GM12878 (cell line): ENCODE results near the gene KATNB1. TPM values are rescaled to one million over a fixed set of nuclear protein-coding genes. Genes with fewer than 3 reads are reported as not detected.
"Not testable (repeated sequence)": the region's sequence is repeated elsewhere in the genome, so short reads cannot be mapped to it uniquely, and the experiment has no call there.

Source experiments
- ATAC-seq: fragments of 200-7000 bp; cut with Tn5 transposase; 3 replicates; pipeline ENCODE4 v1.9.1; 2020; ENCODE audit warnings: mild to moderate bottlenecking, moderate library complexity
- BruUV-seq: library from RNA; stranded (reverse); fragments of 400-500 nt; replicated peaks from 2 replicates; lab custom pipeline; 2021; lab: Mats Ljungman, UMichigan
- CTCF ChIA-PET: fragments of 300-600 bp; sonication (Branson Sonifier 250); formaldehyde crosslinking; extraction: SDS; loops from one replicate; lab custom pipeline; 2021; ENCODE audit warnings: inconsistent platforms; lab: Yijun Ruan, JAX
- POLR2A ChIA-PET: fragments of 350-600 bp; formaldehyde crosslinking; extraction: SDS; loops from one replicate; lab custom pipeline; 2021; ENCODE audit warnings: inconsistent platforms; lab: Charles Lee
- RAD21 ChIA-PET: fragments of 300-600 bp; sonication (Branson Sonifier 250); formaldehyde crosslinking; loops from one replicate; lab custom pipeline; 2023; ENCODE audit warnings: antibody characterized with exemption; ENCODE audit not compliant: unreplicated experiment; lab: Charles Lee
- SMC1A ChIA-PET: fragments of 300-600 bp; sonication (Branson Sonifier 250); formaldehyde crosslinking; loops from one replicate; lab custom pipeline; 2023; ENCODE audit not compliant: unreplicated experiment, uncharacterized antibody; lab: Charles Lee
- DNase-seq: peaks from one replicate; pipeline ENCODE4 v3.0.0-alpha.2; 2011; ENCODE audit warnings: low read depth, low spot score
- FAIRE-seq: peaks from 3 replicates; lab custom pipeline; 2011; peaks lifted over from hg19 to GRCh38; lab: Jason Lieb, UNC
- H2AFZ ChIP-seq: 2 replicates; pipeline ENCODE4 v1.6.0; 2011; ENCODE audit warnings: low read depth, low read length, control low read depth; ENCODE audit not compliant: control insufficient read depth
- H3K27ac ChIP-seq: 2 replicates; pipeline ENCODE4 v1.5.1; 2011; ENCODE audit warnings: control low read depth; ENCODE audit not compliant: control insufficient read depth, insufficient read depth
- H3K27me3 ChIP-seq, 2 experiments: replicated peaks in 1 of 2; 2 replicates each; pipeline versions ENCODE4 v1.6.0 to v1.6.1; 2011; ENCODE audit warnings: low read length in 1 of 2; ENCODE audit not compliant: control insufficient read depth in 2 of 2, insufficient read depth in 2 of 2
- H3K36me3 ChIP-seq, 2 experiments: 2 replicates each; pipeline ENCODE4 v1.5.1; 2011; ENCODE audit warnings: low read length in 1 of 2; ENCODE audit not compliant: control insufficient read depth in 2 of 2, insufficient read depth in 2 of 2
- H3K4me1 ChIP-seq: 2 replicates; pipeline ENCODE4 v1.6.1; 2011; ENCODE audit warnings: mild to moderate bottlenecking, low read length, moderate library complexity, mixed read lengths; ENCODE audit not compliant: control insufficient read depth, insufficient read depth
- H3K4me2 ChIP-seq: 2 replicates; pipeline ENCODE4 v1.6.0; 2011; ENCODE audit warnings: control low read depth; ENCODE audit not compliant: control insufficient read depth, insufficient read depth
- H3K4me3 ChIP-seq: fragments of 200-600 bp; sonication (generic); 2 replicates; pipeline ENCODE4 v1.5.1; 2016
- H3K79me2 ChIP-seq: 2 replicates; pipeline ENCODE4 v1.6.0; 2011; ENCODE audit warnings: low read length; ENCODE audit not compliant: control insufficient read depth, insufficient read depth
- H3K9ac ChIP-seq: 2 replicates; pipeline ENCODE4 v1.8.0; 2011; ENCODE audit warnings: low read length, control low read depth, mixed read lengths; ENCODE audit not compliant: control insufficient read depth, insufficient read depth
- H3K9me3 ChIP-seq: replicated peaks from 3 replicates; pipeline ENCODE4 v1.5.1; 2011; ENCODE audit warnings: mild to moderate bottlenecking, low read length; ENCODE audit not compliant: control insufficient read depth, insufficient read depth
- H4K20me1 ChIP-seq: 2 replicates; pipeline ENCODE4 v1.6.0; 2011; ENCODE audit not compliant: control insufficient read depth, insufficient read depth
- KDM1A ChIP-seq: fragments of 200-600 bp; sonication (generic); IDR thresholded peaks from 2 replicates; pipeline ENCODE4 v1.6.1; 2016; ENCODE audit warnings: borderline replicate concordance
- STAT3 ChIP-seq: IDR thresholded peaks from 2 replicates; pipeline ENCODE4 v1.6.1; 2011; ENCODE audit warnings: low read depth, low read length, improper control_type of control experiment
- WGBS: methylation state at CpG from one replicate; pipeline ENCODE4 v1.1.6; 2016; ENCODE audit warnings: low lambda C conversion rate; ENCODE audit not compliant: insufficient replicate concordance, insufficient coverage; ENCODE audit errors: missing lambda C conversion rate; 5-methylcytosine and 5-hydroxymethylcytosine counted together
- in situ Hi-C: fragments of 300-500 bp; cut with MboI; formaldehyde crosslinking; loops from 9 replicates; pipeline ENCODE4 v1.14.3; 2018; ENCODE audit warnings: mixed read lengths
- intact Hi-C: fragments of 100-400 bp; cut with micrococcal nuclease; formaldehyde crosslinking; loops from one replicate; pipeline ENCODE4 v1.14.2; 2022; ENCODE audit not compliant: unreplicated experiment
- polyA plus RNA-seq, 11 experiments: library from polyadenylated mRNA; depleted of rRNA in 4 of 11; unstranded in 6 of 11; stranded (reverse) in 5 of 11; fragments of >200 nt; fragmentation: Nextera tagmentation in 4 of 11; fragmentation: Illumina TruSeq in 1 of 11; extraction: Ambion mirVana in 4 of 11; extraction: Trizol in 1 of 11; gene quantifications; 1 replicate in 1 of 11; 2 replicates in 10 of 11; pipeline versions ENCODE4 v1.2.1 to v1.2.3, GENCODE V29; 2011 to 2016; ENCODE audit warnings: inconsistent platforms in 2 of 11, missing spikeins in 2 of 11, low read depth in 1 of 11
- total RNA-seq, 4 experiments: library from RNA; depleted of rRNA in 3 of 4; stranded (reverse); fragments of >200 nt in 3 of 4; fragmentation: Illumina TruSeq in 1 of 4; extraction: Trizol in 1 of 4; gene quantifications; 2 replicates each; pipeline versions ENCODE4 v1.2.1 to v1.2.3, GENCODE V29; 2013 to 2021
- TF ChIP-seq, protein P1 (sequence below): fragments of 450-650 bp; formaldehyde crosslinking; IDR thresholded peaks from 2 replicates; pipeline ENCODE4 v1.5.0; 2022; ENCODE audit warnings: mild to moderate bottlenecking, missing genetic modification characterization

The KATNB1 gene
- total and polyA plus RNA-seq, 10 of the 15 experiments (the other 5 are each of a cell fraction or from before 2014, with no cell fraction given) = 0.71 to 46.5 (median 19.5) TPM

DNA sequence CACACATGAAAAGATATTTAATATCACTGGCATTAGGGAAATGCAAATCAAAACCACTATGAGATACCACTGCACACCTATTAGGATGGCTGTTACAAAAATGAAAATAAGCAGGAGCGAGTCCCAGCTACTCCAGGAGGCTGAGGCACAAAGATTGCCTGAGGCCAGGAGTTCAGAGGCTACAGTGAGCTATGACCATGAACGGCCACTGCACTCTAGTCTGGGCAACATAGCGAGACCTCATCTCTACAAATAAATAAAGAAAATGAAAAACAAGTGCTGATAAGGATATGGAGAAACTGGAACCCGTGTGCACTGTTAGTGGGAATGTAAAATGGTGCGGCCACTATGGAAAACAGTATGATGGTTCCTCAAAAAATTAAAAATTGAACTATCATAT, 43.1 kb downstream of the KATNB1 start:
- no peak overlapping the region for H2AFZ ChIP-seq
- TF ChIP-seq, protein P1, sequence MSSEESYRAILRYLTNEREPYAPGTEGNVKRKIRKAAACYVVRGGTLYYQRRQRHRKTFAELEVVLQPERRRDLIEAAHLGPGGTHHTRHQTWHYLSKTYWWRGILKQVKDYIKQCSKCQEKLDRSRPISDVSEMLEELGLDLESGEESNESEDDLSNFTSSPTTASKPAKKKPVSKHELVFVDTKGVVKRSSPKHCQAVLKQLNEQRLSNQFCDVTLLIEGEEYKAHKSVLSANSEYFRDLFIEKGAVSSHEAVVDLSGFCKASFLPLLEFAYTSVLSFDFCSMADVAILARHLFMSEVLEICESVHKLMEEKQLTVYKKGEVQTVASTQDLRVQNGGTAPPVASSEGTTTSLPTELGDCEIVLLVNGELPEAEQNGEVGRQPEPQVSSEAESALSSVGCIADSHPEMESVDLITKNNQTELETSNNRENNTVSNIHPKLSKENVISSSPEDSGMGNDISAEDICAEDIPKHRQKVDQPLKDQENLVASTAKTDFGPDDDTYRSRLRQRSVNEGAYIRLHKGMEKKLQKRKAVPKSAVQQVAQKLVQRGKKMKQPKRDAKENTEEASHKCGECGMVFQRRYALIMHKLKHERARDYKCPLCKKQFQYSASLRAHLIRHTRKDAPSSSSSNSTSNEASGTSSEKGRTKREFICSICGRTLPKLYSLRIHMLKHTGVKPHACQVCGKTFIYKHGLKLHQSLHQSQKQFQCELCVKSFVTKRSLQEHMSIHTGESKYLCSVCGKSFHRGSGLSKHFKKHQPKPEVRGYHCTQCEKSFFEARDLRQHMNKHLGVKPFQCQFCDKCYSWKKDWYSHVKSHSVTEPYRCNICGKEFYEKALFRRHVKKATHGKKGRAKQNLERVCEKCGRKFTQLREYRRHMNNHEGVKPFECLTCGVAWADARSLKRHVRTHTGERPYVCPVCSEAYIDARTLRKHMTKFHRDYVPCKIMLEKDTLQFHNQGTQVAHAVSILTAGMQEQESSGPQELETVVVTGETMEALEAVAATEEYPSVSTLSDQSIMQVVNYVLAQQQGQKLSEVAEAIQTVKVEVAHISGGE = no peak
- TF ChIP-seq STAT3 (no peak), KDM1A (no peak)
- no peaks in the 10 kb centered on the region for H4K20me1 ChIP-seq
- POLR2A ChIA-PET = no interaction called here
- ATAC-seq (no peak), DNase-seq (no peak), FAIRE-seq (no peak)
- H3K4me3 ChIP-seq = no peak overlapping the region
- RAD21 ChIA-PET = no interaction called here
- H3K36me3 ChIP-seq = no peaks in the 10 kb centered on the region
- no peak overlapping the region for H3K9ac ChIP-seq
- intact Hi-C loops = no loop called here
- no peak overlapping the region for H3K27ac ChIP-seq
- in situ Hi-C loops = no loop called here
- BruUV-seq = no TSS peak
- CTCF ChIA-PET = no interaction called here
- no peaks in the 10 kb centered on the region; a peak in 1 of 4 replicates for H3K27me3 ChIP-seq
- no peaks in the 10 kb centered on the region for H3K9me3 ChIP-seq
- WGBS = 35% methylated on average over 5 of the region's 5 CpGs
- SMC1A ChIA-PET = no interaction called here
- H3K4me1 ChIP-seq = no peaks in the 10 kb centered on the region
- no peaks in the 10 kb centered on the region for H3K79me2 ChIP-seq
- H3K4me2 ChIP-seq = no peak overlapping the region

DNA sequence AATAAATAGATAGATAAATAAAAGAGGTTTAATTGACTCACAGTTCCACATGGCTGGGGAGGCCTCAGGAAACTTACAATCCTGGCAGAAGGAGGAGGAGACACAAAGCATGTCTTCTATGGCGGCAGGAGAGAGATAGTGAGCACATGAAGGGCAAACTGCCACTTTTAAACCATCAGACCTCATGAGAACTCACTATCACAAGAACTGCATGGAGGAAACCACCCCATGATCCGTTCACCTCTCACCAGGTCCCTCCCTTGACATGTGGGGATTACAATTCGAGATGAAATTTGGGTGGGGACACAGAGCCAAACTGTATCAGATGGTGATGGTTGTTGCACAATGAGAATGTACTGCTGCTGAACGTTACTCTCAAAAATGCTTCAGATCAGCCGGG, 44.3 kb downstream of the KATNB1 start:
- H2AFZ ChIP-seq, H3K36me3 ChIP-seq, H3K9ac ChIP-seq, POLR2A ChIA-PET, H3K27me3 ChIP-seq, H3K4me3 ChIP-seq, ATAC-seq, intact Hi-C loops, H3K4me1 ChIP-seq, SMC1A ChIA-PET, H3K4me2 ChIP-seq, RAD21 ChIA-PET, BruUV-seq, DNase-seq, H3K9me3 ChIP-seq, in situ Hi-C loops, CTCF ChIA-PET, H3K79me2 ChIP-seq, H3K27ac ChIP-seq, FAIRE-seq, H4K20me1 ChIP-seq: not testable (repeated sequence)
- WGBS = 46% methylated on average over 5 of the region's 5 CpGs
